ENCODE data around the gene FA2H. TPM values are rescaled to one million over a fixed set of nuclear protein-coding genes. Genes with fewer than 3 reads are reported as not detected.

FA2H gene
- total RNA-seq, 1 donor from 2014 or later, result not detected

GRCh38 chr16:74747716-74748615, 26.7 kb downstream of the FA2H start:
- no peak for DNase-seq (ENCODE audit: low spot score)
- Mint-ChIP-seq H3K36me3 (ENCODE audit: low read depth, unreplicated experiment) (no peaks in the 10 kb centered on the region), H3K4me3 (ENCODE audit: unreplicated experiment) (no peak overlapping the region), H3K9me3 (ENCODE audit: unreplicated experiment) (no peaks in the 10 kb centered on the region), H3K27me3 (ENCODE audit: unreplicated experiment) (peaks cover 2% of the 10 kb centered on the region), H3K27ac (ENCODE audit: unreplicated experiment) (peak overlapping the region; percentile 81), H3K4me1 (ENCODE audit: unreplicated experiment) (no peaks in the 10 kb centered on the region)
- TF ChIP-seq CTCF (IDR thresholded peaks at IDR 0.05; ENCODE audit: unreplicated experiment), result no peak

- no peaks in the 10 kb centered on the region for H3K36me3 Mint-ChIP-seq (ENCODE audit: low read depth, unreplicated experiment)
- H3K27ac Mint-ChIP-seq (ENCODE audit: unreplicated experiment), result no peak overlapping the region
- H3K9me3 Mint-ChIP-seq (ENCODE audit: unreplicated experiment), result no peaks in the 10 kb centered on the region
- H3K4me1 Mint-ChIP-seq (ENCODE audit: unreplicated experiment), result no peaks in the 10 kb centered on the region
- peaks cover 2% of the 10 kb centered on the region for H3K27me3 Mint-ChIP-seq (ENCODE audit: unreplicated experiment)
- no peak overlapping the region for H3K4me3 Mint-ChIP-seq (ENCODE audit: unreplicated experiment)
- DNase-seq (ENCODE audit: low spot score), result no peak
- TF ChIP-seq CTCF (IDR thresholded peaks at IDR 0.05; ENCODE audit: unreplicated experiment), result no peak
Observed at GRCh38 chr16:74745926-74746325, 28.7 kb downstream of the FA2H start.

GRCh38 chr16:74745109-74745615, 29.5 kb downstream of the FA2H start:
- Mint-ChIP-seq H3K4me1 (ENCODE audit: unreplicated experiment) (no peaks in the 10 kb centered on the region), H3K27me3 (ENCODE audit: unreplicated experiment) (peaks cover 2% of the 10 kb centered on the region), H3K9me3 (ENCODE audit: unreplicated experiment) (no peaks in the 10 kb centered on the region), H3K36me3 (ENCODE audit: low read depth, unreplicated experiment) (no peaks in the 10 kb centered on the region), H3K4me3 (ENCODE audit: unreplicated experiment) (no peak overlapping the region), H3K27ac (ENCODE audit: unreplicated experiment) (no peak overlapping the region)
- TF ChIP-seq CTCF (IDR thresholded peaks at IDR 0.05; ENCODE audit: unreplicated experiment), result no peak
- no peak for DNase-seq (ENCODE audit: low spot score)

- H3K9me3 Mint-ChIP-seq (ENCODE audit: unreplicated experiment), result no peaks in the 10 kb centered on the region
- no peaks in the 10 kb centered on the region for H3K36me3 Mint-ChIP-seq (ENCODE audit: low read depth, unreplicated experiment)
- H3K27me3 Mint-ChIP-seq (ENCODE audit: unreplicated experiment), result peaks cover 2% of the 10 kb centered on the region
- no peak for DNase-seq (ENCODE audit: low spot score)
- H3K4me3 Mint-ChIP-seq (ENCODE audit: unreplicated experiment), result no peak overlapping the region
- TF ChIP-seq CTCF (IDR thresholded peaks at IDR 0.05; ENCODE audit: unreplicated experiment), result no peak
- no peaks in the 10 kb centered on the region for H3K4me1 Mint-ChIP-seq (ENCODE audit: unreplicated experiment)
- H3K27ac Mint-ChIP-seq (ENCODE audit: unreplicated experiment), result no peak overlapping the region
Observed at GRCh38 chr16:74744566-74744965, 30.1 kb downstream of the FA2H start.

GRCh38 chr16:74743668-74744299, 30.8 kb downstream of the FA2H start:
- Mint-ChIP-seq H3K36me3 (ENCODE audit: low read depth, unreplicated experiment) (no peaks in the 10 kb centered on the region), H3K4me1 (ENCODE audit: unreplicated experiment) (no peaks in the 10 kb centered on the region)
- DNase-seq (ENCODE audit: low spot score), result no peak

More at GRCh38 chr16:74743668-74744299, 30.8 kb downstream of the FA2H start:
- Mint-ChIP-seq H3K27me3 (ENCODE audit: unreplicated experiment) (peaks cover 2% of the 10 kb centered on the region), H3K9me3 (ENCODE audit: unreplicated experiment) (no peaks in the 10 kb centered on the region), H3K27ac (ENCODE audit: unreplicated experiment) (no peak overlapping the region), H3K4me3 (ENCODE audit: unreplicated experiment) (no peak overlapping the region)
- no peak for TF ChIP-seq CTCF (IDR thresholded peaks at IDR 0.05; ENCODE audit: unreplicated experiment)

All from endothelial cell (in vitro differentiated cells).